ENCODE data around the gene C1QL1. TPM values are rescaled to one million over a fixed set of nuclear protein-coding genes. Genes with fewer than 3 reads are reported as not detected.

C1QL1 gene
- total and polyA plus RNA-seq, 2 donors (not counting 3 experiments of a cell fraction or from before 2014, with no cell fraction given), result 0.35 to 0.72 TPM

- CTCF ChIA-PET, result interaction anchor here (1.0 to 2.4 kb wide), 2 partner anchors 9 to 11 kb away, joined by 5 to 16 read pairs; no protein-coding TSS in a partner anchor
- dilution Hi-C loops (cut with MboI; ENCODE audit: extremely low pct_ligation_motif_present, low sequenced_read_pairs), result no loop called here
Observed at GRCh38 chr17:44931376-44931775, 36.7 kb downstream of the C1QL1 start.

More at GRCh38 chr17:44931376-44931775, 36.7 kb downstream of the C1QL1 start:
- no peak overlapping the region for H3K27ac ChIP-seq (ENCODE audit: insufficient read depth, low read depth, low read length)
- DNase-seq (ENCODE audit: low read depth, low spot score) (no peak), FAIRE-seq (no peak)
- H4K20me1 ChIP-seq (replicated peaks; ENCODE audit: control insufficient read depth, extremely low read depth, insufficient read depth, low read length), result no peaks in the 10 kb centered on the region
- peaks cover 16 to 22% of the 10 kb centered on the region in 2 experiments for H3K36me3 ChIP-seq (ENCODE audit: control insufficient read depth in 2 of 2, extremely low read depth in 1 of 2, insufficient read depth in 2 of 2, low read length in 2 of 2)
- H3K4me2 ChIP-seq (ENCODE audit: insufficient read depth, low read length), result no peak overlapping the region
- intact Hi-C loops (cut with micrococcal nuclease), result no loop called here
- H3K4me3 ChIP-seq (replicated peaks in 1 of 3; ENCODE audit: insufficient read depth in 1 of 3, low read depth in 1 of 3, low read length in 3 of 3), result no peak overlapping the region
- no TSS peak for BruUV-seq (replicated peaks)
- H2AFZ ChIP-seq (ENCODE audit: low read depth, low read length), result no peak overlapping the region
- H3K4me1 ChIP-seq (ENCODE audit: control insufficient read depth, extremely low read depth, insufficient read depth, low read length), result no peaks in the 10 kb centered on the region
- H3K27me3 ChIP-seq (ENCODE audit: control insufficient read depth in 2 of 2, insufficient read depth in 2 of 2, low read length in 2 of 2), result no peaks in the 10 kb centered on the region
- H3K9ac ChIP-seq (replicated peaks; ENCODE audit: extremely low read depth, insufficient read depth, low read length), result no peak overlapping the region
- TF ChIP-seq, protein P1, sequence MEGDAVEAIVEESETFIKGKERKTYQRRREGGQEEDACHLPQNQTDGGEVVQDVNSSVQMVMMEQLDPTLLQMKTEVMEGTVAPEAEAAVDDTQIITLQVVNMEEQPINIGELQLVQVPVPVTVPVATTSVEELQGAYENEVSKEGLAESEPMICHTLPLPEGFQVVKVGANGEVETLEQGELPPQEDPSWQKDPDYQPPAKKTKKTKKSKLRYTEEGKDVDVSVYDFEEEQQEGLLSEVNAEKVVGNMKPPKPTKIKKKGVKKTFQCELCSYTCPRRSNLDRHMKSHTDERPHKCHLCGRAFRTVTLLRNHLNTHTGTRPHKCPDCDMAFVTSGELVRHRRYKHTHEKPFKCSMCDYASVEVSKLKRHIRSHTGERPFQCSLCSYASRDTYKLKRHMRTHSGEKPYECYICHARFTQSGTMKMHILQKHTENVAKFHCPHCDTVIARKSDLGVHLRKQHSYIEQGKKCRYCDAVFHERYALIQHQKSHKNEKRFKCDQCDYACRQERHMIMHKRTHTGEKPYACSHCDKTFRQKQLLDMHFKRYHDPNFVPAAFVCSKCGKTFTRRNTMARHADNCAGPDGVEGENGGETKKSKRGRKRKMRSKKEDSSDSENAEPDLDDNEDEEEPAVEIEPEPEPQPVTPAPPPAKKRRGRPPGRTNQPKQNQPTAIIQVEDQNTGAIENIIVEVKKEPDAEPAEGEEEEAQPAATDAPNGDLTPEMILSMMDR (IDR thresholded peaks at IDR 0.05; ENCODE audit: extremely low read depth in 1 of 2, insufficient read depth in 1 of 2, low read depth in 1 of 2, low read length in 2 of 2), result no peak
- no peak for TF ChIP-seq GATA2 (IDR thresholded peaks at IDR 0.05; ENCODE audit: insufficient read depth, insufficient read length, low read depth, low read length)
- no peak for TF ChIP-seq POLR2AphosphoS5 (IDR thresholded peaks at IDR 0.05; ENCODE audit: insufficient read depth, low read depth, low read length)
- TF ChIP-seq EZH2 (IDR thresholded peaks at IDR 0.05; ENCODE audit: borderline replicate concordance, low read depth, low read length, severe bottlenecking), result no peak
- TF ChIP-seq JUN (IDR thresholded peaks at IDR 0.05; ENCODE audit: borderline replicate concordance, insufficient read depth, insufficient read length, low read depth), result no peak
- TF ChIP-seq MYC (IDR thresholded peaks at IDR 0.05; ENCODE audit: low read depth, low read length), result no peak
- no peak for TF ChIP-seq POLR2A (IDR thresholded peaks at IDR 0.05; ENCODE audit: low read depth, low read length)
- no peak for TF ChIP-seq FOS (IDR thresholded peaks at IDR 0.05; ENCODE audit: borderline replicate concordance, insufficient read depth, low read length)
- TF ChIP-seq MAX (IDR thresholded peaks at IDR 0.05; ENCODE audit: insufficient read depth, insufficient read length), result no peak
- H3K9me1 ChIP-seq (replicated peaks; ENCODE audit: control insufficient read depth, extremely low read depth, insufficient read depth, low read length), result no peaks in the 10 kb centered on the region
- peaks cover 4% of the 10 kb centered on the region for H3K79me2 ChIP-seq (ENCODE audit: control insufficient read depth, insufficient read depth, low read length)
- no peaks in the 10 kb centered on the region for H3K9me3 ChIP-seq (replicated peaks; ENCODE audit: control insufficient read depth, insufficient read depth, low read length)
- POLR2A ChIA-PET, result no interaction called here
